Fibroblast of the conjunctiva (primary cell): ENCODE data around the gene RIOK3.

ENCODE experiments used
- DNase-seq: peaks from one replicate; pipeline ENCODE4 v3.0.0-alpha.2; 2010; ENCODE audit warnings: low read depth

RIOK3 gene

DNA sequence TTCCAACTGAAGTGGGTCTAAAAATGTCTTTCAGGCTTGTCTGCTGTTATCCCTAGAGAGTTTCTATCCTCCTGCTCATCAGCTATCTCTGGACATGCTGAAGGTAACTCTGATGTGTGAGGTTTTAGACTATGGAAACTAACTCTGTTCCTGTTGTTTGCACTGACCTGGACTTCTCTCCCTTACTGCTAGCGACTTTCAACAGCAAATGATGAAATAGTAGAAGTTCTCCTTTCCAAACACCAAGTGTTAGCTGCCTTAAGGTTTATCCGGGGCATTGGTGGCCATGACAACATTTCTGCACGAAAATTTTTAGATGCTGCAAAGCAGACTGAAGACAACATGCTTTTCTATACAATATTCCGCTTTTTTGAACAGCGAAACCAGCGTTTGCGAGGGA, 77.1 kb downstream of the RIOK3 start:
- no peak for DNase-seq

DNA sequence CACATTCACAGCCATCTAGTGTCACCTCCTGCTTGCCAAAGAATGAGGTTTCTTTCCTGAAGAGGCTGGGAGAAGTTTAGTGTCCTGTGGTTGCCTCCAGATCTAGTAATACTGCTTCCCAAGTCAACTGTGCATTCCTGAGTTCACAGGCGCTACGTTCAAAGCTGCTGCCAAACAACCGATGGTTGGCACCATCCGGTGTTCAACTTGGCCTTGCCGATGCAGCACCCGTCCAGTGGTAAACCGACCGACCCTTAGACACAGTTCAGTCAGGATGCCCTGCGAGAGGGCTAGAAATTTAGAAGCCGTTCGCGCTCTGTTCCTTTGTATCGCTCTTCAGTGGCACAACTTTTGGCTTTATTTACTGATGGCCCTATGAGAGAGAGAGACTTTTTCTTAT, 78.8 kb downstream of the RIOK3 start:
- no peak for DNase-seq
